HG03108 (cell line): ENCODE data around the gene AKR7A2.
"Not testable (repeated sequence)": the region's sequence is repeated elsewhere in the genome, so short reads cannot be mapped to it uniquely, and the experiment has no call there.

Source experiments
- ATAC-seq: cut with Tn5 transposase; IDR thresholded peaks from one replicate; pipeline ENCODE4 v1.9.1; 2021; ENCODE audit warnings: moderate library complexity; ENCODE audit not compliant: unreplicated experiment

The AKR7A2 gene

GRCh38 chr1:19307794-19308508 is 4.0 kb downstream of the AKR7A2 start:
- no peak for ATAC-seq

GRCh38 chr1:19306941-19307340 is 5.0 kb downstream of the AKR7A2 start:
- ATAC-seq: no peak

DNA sequence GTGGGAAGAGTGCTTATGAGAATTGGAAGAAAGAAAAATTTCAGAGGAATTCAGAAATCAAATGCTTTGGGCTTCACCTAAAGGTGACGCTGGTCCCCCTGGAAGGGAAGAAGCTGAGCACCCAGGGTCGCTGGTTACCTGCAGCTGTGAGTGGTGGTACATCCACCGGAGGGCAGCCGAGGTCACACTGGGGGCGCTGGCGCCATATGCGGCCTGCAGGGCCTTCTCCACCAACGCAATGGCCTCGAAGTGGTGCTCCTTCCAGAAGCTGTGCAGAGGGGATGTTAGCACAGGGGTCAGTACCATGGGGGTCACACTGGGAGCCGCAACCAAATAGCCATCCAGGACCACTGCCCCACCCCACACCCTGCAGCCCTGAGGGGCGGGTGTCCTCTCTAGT is 6.1 kb downstream of the AKR7A2 start:
- no peak for ATAC-seq

DNA sequence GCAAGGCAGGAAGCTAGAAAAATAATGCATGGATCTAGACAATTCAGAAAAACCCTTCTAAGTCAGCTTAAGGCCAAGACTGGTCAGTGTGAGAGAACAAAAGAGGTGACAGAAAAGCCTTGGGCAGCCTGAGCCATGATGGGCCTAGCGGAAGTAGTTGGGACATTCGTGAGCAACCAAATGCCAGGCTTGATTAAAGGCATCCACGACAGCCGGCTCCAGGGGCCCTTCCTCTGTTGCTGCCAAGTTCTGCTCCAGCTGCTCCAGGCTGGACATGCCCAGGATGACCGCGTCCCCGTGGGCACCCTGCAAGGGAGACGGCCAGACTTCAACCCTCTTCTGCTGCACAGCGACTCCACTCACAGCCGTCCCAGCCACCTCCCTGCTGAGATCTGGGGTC is 7.9 kb downstream of the AKR7A2 start:
- ATAC-seq: not testable (repeated sequence)

DNA sequence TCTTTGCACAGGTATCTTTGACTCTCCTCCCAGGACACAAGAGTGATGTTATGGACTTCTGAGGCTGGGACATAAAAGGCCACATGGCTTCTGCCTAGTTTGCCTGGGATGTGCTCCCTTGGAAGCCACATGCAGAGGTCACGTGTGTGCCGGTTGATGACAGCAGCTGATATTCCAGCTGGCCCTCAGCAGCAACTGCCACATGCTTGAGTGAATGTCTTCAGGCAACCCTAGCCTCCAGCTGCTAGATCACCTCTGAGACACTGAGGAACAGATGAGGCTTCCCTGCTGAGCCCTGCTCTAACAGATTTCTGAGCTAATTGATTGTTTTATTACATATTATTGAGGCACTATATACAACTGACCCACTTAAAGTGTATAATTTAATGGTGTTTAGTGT is 11.7 kb downstream of the AKR7A2 start:
- no peak for ATAC-seq

GRCh38 chr1:19294638-19295037 is 17.3 kb downstream of the AKR7A2 start:
- no peak for ATAC-seq

GRCh38 chr1:19289244-19289643 is 22.7 kb downstream of the AKR7A2 start:
- ATAC-seq: no peak

DNA sequence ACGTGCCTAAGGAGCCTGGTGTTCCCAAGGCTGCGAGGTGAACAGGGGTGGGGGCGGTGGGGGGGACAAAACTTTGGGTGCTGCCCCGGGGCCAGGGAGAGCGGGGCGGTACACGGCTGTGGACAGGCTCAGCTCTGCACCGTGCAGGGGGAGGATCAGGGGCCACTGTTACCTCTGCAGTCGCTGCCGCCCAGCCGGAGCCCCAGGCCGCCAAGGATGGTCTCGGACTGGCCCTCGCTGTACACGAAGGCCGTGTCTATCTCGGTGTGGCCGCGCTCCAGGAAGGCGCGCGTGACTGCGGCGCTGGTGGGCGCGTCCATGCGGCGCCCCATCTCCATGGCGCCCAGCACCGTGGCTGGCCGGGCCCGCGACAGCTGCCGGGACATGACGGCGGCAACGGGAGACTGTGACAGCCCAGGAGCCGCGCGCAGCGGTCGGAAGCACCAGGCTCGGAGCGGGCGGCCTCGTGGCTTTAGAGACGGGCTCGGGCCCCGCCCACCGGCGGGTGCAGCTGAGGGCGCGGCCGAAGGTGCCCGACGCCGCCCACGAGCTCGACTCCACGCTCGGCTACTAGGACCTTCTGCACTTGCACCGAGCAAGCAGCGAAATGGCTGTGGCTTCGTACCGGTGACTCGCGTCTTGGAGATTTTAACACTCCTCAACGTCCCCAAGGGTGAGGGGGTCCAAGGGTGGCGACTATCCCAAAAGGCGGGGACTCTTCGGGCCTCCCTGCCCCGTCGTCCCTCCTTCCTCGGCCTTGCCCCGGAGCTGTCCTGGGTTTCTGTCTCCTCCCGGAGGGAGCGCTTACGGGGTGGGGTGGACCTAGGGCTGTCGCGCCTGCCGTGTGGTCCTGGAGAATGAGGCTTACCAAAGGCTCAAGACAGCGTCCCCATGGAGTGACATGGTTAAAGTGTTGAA is 23.4 kb downstream of the AKR7A2 start, which contains the start of gene AKR7A3:
Gene AKR7A3, minus strand, starts transcription at position 447 of the 918 bp plus-strand sequence. Its CDS starts 61 bp downstream, at position 386.
- ATAC-seq: not testable (repeated sequence)

DNA sequence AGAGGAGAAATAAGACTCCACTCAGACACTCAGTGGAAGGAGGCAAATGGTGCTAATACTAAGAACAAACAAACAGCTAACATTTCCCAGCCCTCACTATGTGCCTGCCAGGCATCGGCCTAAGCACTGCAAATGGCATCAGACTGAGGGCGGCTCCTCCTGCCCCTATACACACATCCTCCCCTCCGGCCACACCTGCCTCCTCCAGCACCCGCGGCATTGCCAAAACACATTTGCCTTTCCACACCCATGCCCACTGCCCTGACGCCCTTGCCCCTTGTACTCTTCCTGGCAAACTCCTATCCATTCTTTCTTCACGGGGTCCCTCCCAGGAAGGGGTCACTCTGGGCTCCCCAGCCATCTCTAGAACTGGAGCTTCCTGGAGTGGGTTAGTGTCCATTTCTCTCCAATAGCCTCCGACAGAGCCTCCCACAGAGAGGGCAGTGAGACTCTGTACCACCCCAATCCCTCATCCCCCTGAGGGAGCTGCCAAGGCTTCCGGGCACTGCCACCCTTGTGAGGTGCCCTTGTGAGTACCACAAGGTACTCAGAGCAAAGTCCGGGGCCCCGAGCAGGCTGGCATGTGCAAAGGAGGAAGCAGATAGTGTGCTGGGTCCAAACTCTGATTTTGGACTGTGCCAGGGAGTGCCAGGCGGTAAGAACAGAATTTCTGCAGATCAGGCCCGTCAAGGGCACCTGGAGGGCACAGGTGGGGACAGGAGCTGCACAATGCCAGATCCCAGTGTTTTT is 24.3 kb downstream of the AKR7A2 start:
- no peak for ATAC-seq

DNA sequence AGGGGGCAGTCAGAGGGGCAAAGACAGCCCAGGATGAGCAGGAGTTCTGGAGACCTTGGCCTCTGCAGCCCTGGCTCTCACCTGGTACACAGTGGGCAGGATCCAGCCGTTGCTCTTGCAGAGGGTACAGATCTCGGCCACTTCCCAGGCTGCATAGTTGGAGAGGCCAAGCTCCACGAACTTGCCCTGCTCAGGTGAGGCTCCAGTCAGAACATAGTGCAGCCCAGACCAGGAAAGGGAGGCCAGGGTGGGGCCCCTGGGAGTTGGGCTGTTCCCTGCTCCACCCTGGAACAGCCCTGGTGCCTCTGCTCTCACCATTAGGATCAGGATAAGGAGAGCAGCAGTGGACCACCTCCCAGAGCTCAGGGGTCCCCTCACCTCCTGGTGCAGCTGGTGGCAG is 26.1 kb downstream of the AKR7A2 start:
- ATAC-seq: not testable (repeated sequence)

- not testable (repeated sequence) for ATAC-seq
These were observed 26.6 kb downstream of the AKR7A2 start for GRCh38 chr1:19285366-19285765.

DNA sequence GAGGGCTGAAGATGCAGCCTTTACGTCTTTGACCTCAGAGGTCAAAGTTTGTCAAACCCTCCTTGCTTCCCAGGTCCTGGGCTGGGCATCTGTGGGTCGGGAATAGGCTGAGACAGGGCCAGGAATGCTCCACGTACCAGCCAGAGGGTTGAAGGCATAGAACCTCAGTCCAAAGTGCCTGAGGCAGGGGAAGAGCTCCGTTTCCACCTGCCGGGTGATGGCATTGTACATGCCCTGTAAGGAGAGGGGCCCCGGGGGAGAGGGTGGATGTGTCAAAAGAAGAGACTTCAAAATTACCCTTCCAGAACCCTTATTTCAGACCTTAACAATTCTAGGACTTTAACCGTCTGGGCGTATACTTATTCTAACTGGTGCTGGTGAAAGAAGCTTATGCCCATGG is 27.1 kb downstream of the AKR7A2 start:
- ATAC-seq: no peak

- ATAC-seq: no peak
These were observed 28.1 kb downstream of the AKR7A2 start for GRCh38 chr1:19283891-19284290.

DNA sequence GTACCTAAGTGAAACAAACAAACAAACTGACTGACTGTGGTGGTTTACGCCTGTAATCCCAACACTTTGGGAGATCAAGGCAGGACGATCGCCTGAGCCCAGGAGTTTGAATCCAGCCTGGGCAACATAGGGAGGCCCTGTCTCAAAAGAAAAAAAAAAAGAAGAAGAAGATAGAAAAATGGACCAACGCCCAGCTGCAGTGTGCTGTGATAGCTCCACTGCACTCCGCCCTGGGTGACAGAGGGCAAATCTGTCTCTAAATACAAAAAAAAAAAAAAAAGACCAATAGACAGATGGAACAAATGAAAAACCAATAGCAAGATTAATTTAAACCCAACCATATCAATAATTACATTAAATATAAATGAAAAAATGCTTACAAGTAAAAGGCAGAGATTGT is 37.3 kb downstream of the AKR7A2 start:
- no peak for ATAC-seq

DNA sequence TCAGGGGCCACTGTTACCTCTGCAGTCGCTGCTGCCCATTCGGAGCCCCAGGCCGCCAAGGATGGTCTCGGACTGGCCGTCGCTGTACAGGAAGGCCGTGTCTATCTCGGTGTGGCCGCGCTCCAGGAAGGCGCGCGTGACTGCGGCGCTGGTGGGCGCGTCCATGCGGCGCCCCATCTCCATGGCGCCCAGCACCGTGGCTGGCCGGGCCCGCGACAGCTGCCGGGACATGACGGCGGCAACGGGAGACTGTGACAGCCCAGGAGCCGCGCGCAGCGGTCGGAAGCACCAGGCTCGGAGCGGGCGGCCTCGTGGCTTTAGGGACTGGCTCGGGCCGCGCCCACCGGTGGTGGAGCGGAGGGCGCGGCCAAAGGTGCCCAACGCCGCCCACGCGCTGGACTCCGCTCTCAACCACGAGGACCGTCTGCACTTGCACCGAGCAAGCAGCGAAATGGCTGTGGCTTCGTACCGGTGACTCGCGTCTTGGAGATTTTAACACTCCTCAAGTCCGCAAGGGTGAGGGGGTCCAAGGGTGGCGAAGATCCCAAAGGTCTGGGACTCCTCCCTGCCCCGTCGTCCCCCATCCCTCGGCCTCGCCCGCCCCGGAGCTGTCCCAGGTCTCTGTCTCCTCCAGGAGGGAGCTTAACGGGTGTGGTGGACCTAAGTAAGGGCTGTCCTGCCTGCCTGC is 38.0 kb downstream of the AKR7A2 start:
- ATAC-seq: not testable (repeated sequence)

GRCh38 chr1:19273106-19273843 is 38.7 kb downstream of the AKR7A2 start:
- no peak for ATAC-seq

DNA sequence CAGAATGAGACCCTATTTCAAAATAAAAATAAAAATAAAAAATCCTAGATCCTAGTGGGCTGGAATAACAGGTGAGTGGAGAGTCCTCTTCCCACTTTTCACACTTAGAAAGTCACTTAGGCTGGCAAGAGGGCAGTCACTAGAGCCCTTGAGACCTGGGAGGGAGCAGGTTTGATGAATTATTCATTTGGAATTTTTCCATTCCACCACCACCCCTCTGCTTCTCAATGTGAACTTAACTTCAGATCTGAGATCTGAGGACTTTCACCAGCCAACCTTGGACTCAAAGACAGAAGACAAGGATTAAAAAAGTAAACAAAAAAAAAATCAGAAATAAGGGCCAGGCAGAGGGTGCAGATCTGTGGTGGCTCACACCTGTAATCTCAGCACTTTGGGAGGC is 39.9 kb downstream of the AKR7A2 start:
- ATAC-seq: no peak

DNA sequence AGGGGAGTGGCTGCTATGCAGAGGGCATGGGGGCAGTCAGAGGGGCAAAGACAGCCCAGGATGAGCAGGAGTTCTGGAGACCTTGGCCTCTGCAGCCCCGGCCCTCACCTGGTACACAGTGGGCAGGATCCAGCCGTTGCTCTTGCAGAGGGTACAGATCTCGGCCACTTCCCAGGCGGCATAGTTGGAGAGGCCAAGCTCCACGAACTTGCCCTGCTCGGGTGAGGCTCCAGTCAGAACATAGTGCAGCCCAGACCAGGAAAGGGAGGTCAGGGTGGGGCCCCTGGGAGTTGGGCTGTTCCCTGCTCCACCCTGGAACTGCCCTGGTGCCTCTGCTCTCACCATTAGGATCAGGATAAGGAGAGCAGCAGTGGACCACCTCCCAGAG is 41.6 kb downstream of the AKR7A2 start:
- not testable (repeated sequence) for ATAC-seq

- ATAC-seq: not testable (repeated sequence)
These were observed 42.3 kb downstream of the AKR7A2 start for GRCh38 chr1:19269427-19270342.
